K562 (cell line): Measurements from ENCODE around the gene TMC6. TPM values are rescaled to one million over a fixed set of nuclear protein-coding genes. Genes with fewer than 3 reads are reported as not detected.

Experiments used
- BRD9 ChIP-seq: fragments of 450-650 bp; IDR thresholded peaks from 2 replicates; pipeline ENCODE4 v1.6.1; 2018; ENCODE audit warnings: low read depth; ENCODE audit not compliant: partially characterized antibody
- CBX8 ChIP-seq: fragments of 200-600 bp; sonication (generic); IDR thresholded peaks from 2 replicates; pipeline ENCODE4 v1.6.1; 2012; ENCODE audit warnings: borderline replicate concordance, mixed run types, low read depth, mild to moderate bottlenecking, moderate library complexity, mixed read lengths, low read length, control low read depth, inconsistent platforms; ENCODE audit not compliant: poor library complexity, severe bottlenecking; ENCODE audit errors: extremely low read depth
- CHAMP1 ChIP-seq: fragments of 450-650 bp; IDR thresholded peaks from 2 replicates; pipeline ENCODE4 v1.6.1; 2016; ENCODE audit warnings: mild to moderate bottlenecking
- CHD2 ChIP-seq: IDR thresholded peaks from 2 replicates; pipeline ENCODE4 v1.6.1; 2011; ENCODE audit warnings: low read depth, low read length
- CTBP1 ChIP-seq: fragments of 450-650 bp; IDR thresholded peaks from 2 replicates; pipeline ENCODE4 v1.6.1; 2016; ENCODE audit warnings: borderline replicate concordance
- FOXK2 ChIP-seq, 2 experiments: fragments of 450-650 bp; IDR thresholded peaks in 1 of 2; conservative IDR thresholded peaks in 1 of 2; 2 replicates each; pipeline ENCODE4 v1.6.1; 2016; ENCODE audit warnings: low read depth in 2 of 2, mild to moderate bottlenecking in 1 of 2
- KLF1 ChIP-seq: fragments of 450-650 bp; IDR thresholded peaks from 2 replicates; pipeline ENCODE4 v1.6.1; 2016; ENCODE audit warnings: missing genetic modification characterization, missing compliant biosample characterization
- NCOA2 ChIP-seq, 2 experiments: fragments of 450-650 bp; IDR thresholded peaks; 2 replicates each; pipeline ENCODE4 v1.6.1; 2018; ENCODE audit warnings: mild to moderate bottlenecking in 2 of 2, moderate library complexity in 1 of 2; ENCODE audit not compliant: partially characterized antibody in 2 of 2
- NCOR1 ChIP-seq: fragments of 450-650 bp; IDR thresholded peaks from 2 replicates; pipeline ENCODE4 v1.6.1; 2016; ENCODE audit warnings: mild to moderate bottlenecking, moderate library complexity
- PRMT5 ChIP-seq: sonication (generic); formaldehyde crosslinking; IDR thresholded peaks from 2 replicates; pipeline ENCODE4 v1.5.0; 2020; ENCODE audit warnings: missing genetic modification reagents
- SNAPC5 ChIP-seq: fragments of 250-450 bp; sonication (Bioruptor Pico); IDR thresholded peaks from 2 replicates; pipeline ENCODE4 v1.8.0; 2021; ENCODE audit warnings: moderate library complexity, mild to moderate bottlenecking, inconsistent platforms
- XRCC4 ChIP-seq: IDR thresholded peaks from one replicate; pipeline ENCODE4 v1.6.1; 2011; ENCODE audit not compliant: insufficient read depth, insufficient read length; ENCODE audit errors: extremely low read depth
- ZFP91 ChIP-seq: sonication (generic); formaldehyde crosslinking; IDR thresholded peaks from 2 replicates; pipeline ENCODE4 v1.8.0; 2022; ENCODE audit warnings: mild to moderate bottlenecking, missing genetic modification reagents
- polyA plus RNA-seq, 8 experiments: library from polyadenylated mRNA; depleted of rRNA in 4 of 8; stranded (reverse) in 5 of 8; unstranded in 3 of 8; fragments of >200 nt; fragmentation: Nextera tagmentation in 2 of 8; fragmentation: Illumina TruSeq in 1 of 8; extraction: Ambion mirVana in 2 of 8; extraction: Trizol in 1 of 8; gene quantifications; 2 replicates each; pipeline versions ENCODE4 v1.2.1 to v1.2.3, GENCODE V29; 2011 to 2014; ENCODE audit warnings: inconsistent platforms in 1 of 8, missing spikeins in 1 of 8
- total RNA-seq, 7 experiments: library from RNA; depleted of rRNA in 6 of 7; stranded (reverse); fragments of >200 nt in 6 of 7; fragmentation: Illumina TruSeq in 2 of 7; extraction: Trizol in 2 of 7; gene quantifications; 2 replicates each; pipeline versions ENCODE4 v1.2.1 to v1.2.3, GENCODE V29; 2011 to 2021; ENCODE audit warnings: low replicate concordance in 1 of 7

TMC6 gene
- total and polyA plus RNA-seq, 9 of the 15 experiments (the other 6 are each of a cell fraction or from before 2014, with no cell fraction given), result 4.1 to 351 (median 66.9) TPM

- no peak for TF ChIP-seq CHAMP1
- TF ChIP-seq PRMT5 (CRISPR knock-in tag), result no peak
- no peak for TF ChIP-seq SNAPC5
- no peak for TF ChIP-seq CBX8
- no peak for TF ChIP-seq XRCC4
- TF ChIP-seq NCOR1, result no peak
- TF ChIP-seq NCOA2 (IDR thresholded peaks at IDR 0.05; ENCODE audit: partially characterized antibody in 2 of 2), result no peak
- TF ChIP-seq KLF1, result no peak
- no peak for TF ChIP-seq FOXK2 (conservative IDR thresholded peaks at IDR 0.05 in 1 of 2, IDR thresholded peaks at IDR 0.05 in 1 of 2; ENCODE audit: low read depth in 2 of 2)
- no peak for TF ChIP-seq ZFP91
- TF ChIP-seq CTBP1, result no peak
- TF ChIP-seq CHD2, result peak; percentile 17; the same call in 1 of the 2 replicates
- no peak for TF ChIP-seq BRD9
Measured at GRCh38 chr17:78111727-78112517, 16.6 kb downstream of the TMC6 start (continued).
